Neural crest cell (in vitro differentiated cells): ENCODE results near the gene CUX1. TPM values are rescaled to one million over a fixed set of nuclear protein-coding genes. Genes with fewer than 3 reads are reported as not detected.
"Not testable (repeated sequence)": the region's sequence is repeated elsewhere in the genome, so short reads cannot be mapped to it uniquely, and the experiment has no call there.

ENCODE experiments used
- DNase-seq: peaks from one replicate; pipeline ENCODE4 v3.0.0; 2021; ENCODE audit warnings: low read depth, mixed read lengths, low spot score
- H3K27ac Mint-ChIP-seq: one replicate; pipeline ENCODE4 v1.8.0; 2021; ENCODE audit warnings: mild to moderate bottlenecking, mixed read lengths; ENCODE audit not compliant: unreplicated experiment
- H3K27me3 Mint-ChIP-seq: 2 replicates; pipeline ENCODE4 v1.8.0; 2021; ENCODE audit warnings: low read depth, mild to moderate bottlenecking, mixed read lengths
- H3K36me3 Mint-ChIP-seq: 2 replicates; pipeline ENCODE4 v1.8.0; 2021; ENCODE audit warnings: low read depth, mild to moderate bottlenecking, mixed read lengths
- H3K4me1 Mint-ChIP-seq: 2 replicates; pipeline ENCODE4 v1.8.0; 2021; ENCODE audit warnings: mixed read lengths
- H3K4me3 Mint-ChIP-seq: one replicate; pipeline ENCODE4 v1.8.0; 2021; ENCODE audit warnings: mild to moderate bottlenecking, mixed read lengths
- H3K9me3 Mint-ChIP-seq: 2 replicates; pipeline ENCODE4 v1.8.0; 2021; ENCODE audit warnings: mixed read lengths
- total RNA-seq: library from RNA; stranded (reverse); gene quantifications from 2 replicates; pipeline ENCODE4 v1.2.1, GENCODE V29; 2021
- TF ChIP-seq, protein P1 (sequence below): fragments of 200-600 bp; sonication (generic); conservative IDR thresholded peaks from 2 replicates; pipeline ENCODE4 v1.5.0; 2021; ENCODE audit warnings: antibody characterized with exemption, mild to moderate bottlenecking

Gene CUX1
- total RNA-seq, 1 donor from 2014 or later, result 60.0 TPM

DNA sequence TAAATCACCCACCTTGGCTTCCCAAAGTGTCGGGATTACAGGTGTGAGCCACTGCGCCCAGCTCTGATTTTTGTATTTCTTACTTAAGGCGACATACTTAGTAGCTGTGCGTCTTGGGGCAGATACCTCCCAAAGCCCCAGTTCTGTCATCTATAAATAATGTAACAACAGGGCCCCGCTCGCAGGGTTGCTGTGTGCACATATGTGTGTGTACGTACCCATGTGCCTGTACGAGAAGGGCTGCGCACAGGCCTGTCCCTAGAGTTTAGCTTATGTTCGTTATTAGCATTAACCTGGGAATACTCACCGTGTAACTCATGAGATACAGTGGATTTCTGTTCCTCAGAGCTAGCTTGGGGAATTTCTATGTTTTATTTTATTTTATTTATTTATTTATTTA, 103.6 kb downstream of the CUX1 start:
- Mint-ChIP-seq H3K4me1 (peaks cover 19% of the 10 kb centered on the region), H3K36me3 (peaks cover 7% of the 10 kb centered on the region), H3K4me3 (no peak overlapping the region), H3K27ac (no peak overlapping the region), H3K27me3 (no peaks in the 10 kb centered on the region), H3K9me3 (no peaks in the 10 kb centered on the region)
- DNase-seq, result no peak
- TF ChIP-seq, protein P1, sequence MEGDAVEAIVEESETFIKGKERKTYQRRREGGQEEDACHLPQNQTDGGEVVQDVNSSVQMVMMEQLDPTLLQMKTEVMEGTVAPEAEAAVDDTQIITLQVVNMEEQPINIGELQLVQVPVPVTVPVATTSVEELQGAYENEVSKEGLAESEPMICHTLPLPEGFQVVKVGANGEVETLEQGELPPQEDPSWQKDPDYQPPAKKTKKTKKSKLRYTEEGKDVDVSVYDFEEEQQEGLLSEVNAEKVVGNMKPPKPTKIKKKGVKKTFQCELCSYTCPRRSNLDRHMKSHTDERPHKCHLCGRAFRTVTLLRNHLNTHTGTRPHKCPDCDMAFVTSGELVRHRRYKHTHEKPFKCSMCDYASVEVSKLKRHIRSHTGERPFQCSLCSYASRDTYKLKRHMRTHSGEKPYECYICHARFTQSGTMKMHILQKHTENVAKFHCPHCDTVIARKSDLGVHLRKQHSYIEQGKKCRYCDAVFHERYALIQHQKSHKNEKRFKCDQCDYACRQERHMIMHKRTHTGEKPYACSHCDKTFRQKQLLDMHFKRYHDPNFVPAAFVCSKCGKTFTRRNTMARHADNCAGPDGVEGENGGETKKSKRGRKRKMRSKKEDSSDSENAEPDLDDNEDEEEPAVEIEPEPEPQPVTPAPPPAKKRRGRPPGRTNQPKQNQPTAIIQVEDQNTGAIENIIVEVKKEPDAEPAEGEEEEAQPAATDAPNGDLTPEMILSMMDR, result no peak

DNA sequence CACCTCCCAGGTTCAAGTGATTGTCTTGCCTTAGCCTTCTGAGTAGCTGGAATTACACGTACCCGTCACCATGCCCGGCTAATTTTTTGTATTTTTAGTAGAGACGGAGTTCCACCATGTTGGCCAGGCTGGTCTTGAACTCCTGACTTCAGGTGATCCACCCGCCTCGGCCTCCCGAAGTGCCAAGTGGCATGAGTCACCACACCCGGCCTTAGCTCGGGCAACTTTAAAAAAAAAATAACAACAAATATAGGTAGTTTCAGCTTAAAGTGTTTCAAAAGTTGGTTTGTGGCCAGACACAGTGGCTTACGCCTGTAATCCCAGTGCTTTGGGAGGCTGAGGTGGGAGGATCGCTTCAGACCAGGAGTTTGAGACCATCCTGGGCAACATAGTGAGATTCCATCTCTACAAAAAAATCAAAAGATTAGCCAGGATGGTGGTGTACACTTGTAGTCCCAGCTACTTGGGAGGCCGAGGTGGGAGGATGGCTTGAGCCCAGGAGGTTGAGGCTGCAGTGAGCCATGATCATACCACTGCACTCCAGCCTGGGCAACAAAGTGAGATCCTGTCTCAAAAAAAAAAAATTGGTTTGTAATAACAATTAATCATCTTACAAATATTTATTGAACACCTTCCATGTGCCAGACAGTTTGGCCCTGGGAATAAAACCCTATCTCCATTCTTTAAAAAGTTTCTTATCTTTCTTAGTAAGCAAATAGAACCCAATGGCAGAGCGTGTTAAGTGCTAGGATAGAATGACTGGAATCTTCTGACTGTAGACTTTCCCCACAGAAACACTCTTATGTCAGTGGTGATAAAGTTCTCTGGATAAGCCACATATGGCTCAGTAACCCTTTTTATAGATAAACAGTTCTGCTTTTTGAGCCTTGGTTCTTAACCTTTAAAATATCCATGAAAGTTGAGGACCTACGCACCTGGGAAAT, 104.4 kb downstream of the CUX1 start:
- not testable (repeated sequence) for H3K9me3 Mint-ChIP-seq, DNase-seq, H3K27me3 Mint-ChIP-seq, H3K36me3 Mint-ChIP-seq, H3K27ac Mint-ChIP-seq, H3K4me3 Mint-ChIP-seq
- H3K4me1 Mint-ChIP-seq, result peaks cover 21% of the 10 kb centered on the region

DNA sequence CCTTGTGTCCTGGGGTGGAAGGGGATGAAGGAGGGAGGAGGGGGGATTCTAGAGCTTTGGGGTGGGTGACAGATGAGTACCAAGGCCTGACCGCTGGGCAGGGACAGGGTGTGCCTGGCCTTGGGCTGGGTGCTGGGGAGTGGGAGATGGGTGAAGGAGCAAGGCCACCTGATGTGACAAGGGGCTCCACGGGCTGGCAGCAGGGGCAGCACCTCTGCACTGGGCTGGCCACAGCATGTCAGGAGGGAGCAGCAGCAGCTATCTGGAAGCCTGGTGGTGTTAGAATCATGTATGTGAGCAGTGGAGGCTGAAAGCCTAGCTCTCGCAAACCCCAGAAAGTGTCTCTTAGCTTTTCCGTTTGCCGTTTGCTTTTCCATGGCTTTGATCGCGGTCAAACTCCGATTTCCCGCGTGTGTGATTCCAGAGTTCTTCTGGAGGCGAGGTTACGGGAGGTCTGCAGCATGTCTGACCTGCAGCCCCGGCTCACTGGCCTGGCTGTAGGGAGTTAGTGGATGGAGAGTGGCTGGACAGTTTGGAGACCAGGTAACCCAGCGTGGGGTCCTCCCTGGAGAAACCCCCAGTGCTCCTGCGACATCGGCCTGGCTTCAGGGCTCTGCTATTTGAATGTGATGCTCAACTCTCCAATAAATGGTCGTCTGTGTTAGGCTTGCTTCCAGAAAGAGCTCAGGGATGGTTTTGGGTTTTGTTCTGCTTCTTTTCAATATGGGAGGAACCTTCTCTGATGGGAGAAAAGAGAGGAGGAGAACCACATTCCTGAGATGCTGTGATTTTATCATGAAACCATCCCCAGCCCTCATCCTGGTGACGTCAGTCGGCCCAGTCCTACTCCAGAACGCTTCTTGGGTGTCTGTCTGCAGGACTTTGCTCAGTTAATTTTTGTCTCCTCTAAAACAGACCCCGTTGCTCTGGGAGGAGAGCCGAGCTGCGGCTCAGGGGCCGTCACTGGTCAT, 105.5 kb downstream of the CUX1 start:
- TF ChIP-seq, protein P1, result no peak
- DNase-seq, result no peak
- Mint-ChIP-seq H3K36me3 (peaks cover 5% of the 10 kb centered on the region), H3K27me3 (no peaks in the 10 kb centered on the region), H3K4me3 (no peak overlapping the region), H3K4me1 (peaks cover 26% of the 10 kb centered on the region), H3K9me3 (no peaks in the 10 kb centered on the region), H3K27ac (peak overlapping the region; percentile 35)

DNA sequence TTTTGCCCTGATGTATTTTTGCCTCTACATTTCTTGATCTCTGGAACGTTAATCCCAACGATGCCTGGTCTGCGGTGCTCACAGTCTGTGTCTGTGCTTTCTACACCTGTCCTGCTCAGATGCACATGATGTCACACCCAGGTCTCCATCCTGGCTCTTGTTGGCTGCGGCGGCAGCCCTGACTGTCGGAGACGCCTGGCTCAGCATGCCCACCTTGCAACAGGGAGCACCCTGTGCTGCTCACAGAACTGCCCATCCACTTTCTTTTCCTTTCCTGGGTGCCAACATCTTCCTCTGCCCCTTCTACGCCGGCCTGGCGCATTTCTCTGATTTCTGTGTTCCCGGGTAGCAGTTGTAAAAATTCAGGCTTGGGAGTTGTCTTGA, 106.2 kb downstream of the CUX1 start:
- Mint-ChIP-seq H3K9me3 (no peaks in the 10 kb centered on the region), H3K4me3 (no peak overlapping the region), H3K4me1 (peaks cover 28% of the 10 kb centered on the region), H3K27ac (no peak overlapping the region), H3K27me3 (no peaks in the 10 kb centered on the region), H3K36me3 (peaks cover 5% of the 10 kb centered on the region)
- TF ChIP-seq, protein P1, result no peak
- no peak for DNase-seq

DNA sequence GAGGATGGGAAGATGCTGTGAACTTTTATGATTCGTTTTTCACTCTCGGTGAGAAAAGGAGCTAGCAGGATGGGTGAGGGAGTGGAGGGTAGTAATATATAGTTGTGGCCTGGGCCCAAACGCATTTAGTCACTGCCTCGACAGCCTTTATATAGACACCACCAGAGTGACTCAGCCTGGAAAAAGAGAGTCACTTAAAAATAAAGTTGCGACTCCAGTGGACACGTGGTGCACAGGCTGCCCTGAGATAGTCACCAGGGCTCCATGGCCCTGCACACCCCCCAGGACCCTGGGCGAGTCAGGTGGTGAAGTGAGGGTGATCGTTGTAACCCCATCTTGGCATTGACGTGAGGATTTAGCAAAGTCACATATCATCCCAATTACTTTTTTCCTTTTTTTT, 106.7 kb downstream of the CUX1 start:
- TF ChIP-seq, protein P1, result no peak
- Mint-ChIP-seq H3K4me3 (no peak overlapping the region), H3K4me1 (peaks cover 29% of the 10 kb centered on the region), H3K9me3 (no peaks in the 10 kb centered on the region), H3K36me3 (peaks cover 5% of the 10 kb centered on the region), H3K27ac (no peak overlapping the region), H3K27me3 (no peaks in the 10 kb centered on the region)
- no peak for DNase-seq
